ENCODE data around the gene DBH.

DBH gene

GRCh38 chr9:133612051-133612450, 24.1 kb upstream of the DBH start:
- no peak overlapping the region for H3K4me3 ChIP-seq (ENCODE audit: low read depth, low read length)
- DNase-seq (ENCODE audit: low read depth, low spot score), result no peak
- TF ChIP-seq CTCF (IDR thresholded peaks at IDR 0.05; ENCODE audit: low read depth, low read length), result no peak
- in situ Hi-C loops (cut with HindIII; ENCODE audit: low sequenced_read_pairs), result no loop called here

DNA sequence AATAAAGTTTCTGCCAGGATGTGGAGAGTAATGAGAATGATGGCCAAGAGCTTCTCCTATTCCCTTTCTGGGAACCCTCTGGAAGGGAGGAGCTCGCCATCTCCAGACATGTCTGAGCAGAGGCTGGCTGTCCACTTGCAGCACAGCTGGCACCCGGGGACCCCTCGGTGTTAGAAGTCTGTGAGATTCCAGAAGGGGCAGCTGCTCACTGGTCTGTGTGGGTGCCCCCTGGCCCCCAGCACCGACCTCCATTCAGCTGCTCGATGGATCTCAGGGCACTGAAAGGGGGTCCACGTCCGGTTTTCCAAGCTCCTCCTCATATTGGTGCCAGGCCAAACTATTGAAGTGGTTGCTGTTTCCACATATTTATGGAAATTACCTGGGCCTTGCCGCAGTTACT, 23.3 kb upstream of the DBH start:
- no peak for DNase-seq (ENCODE audit: low read depth, low spot score)
- H3K4me3 ChIP-seq (ENCODE audit: low read depth, low read length), result no peak overlapping the region
- TF ChIP-seq CTCF (IDR thresholded peaks at IDR 0.05; ENCODE audit: low read depth, low read length), result no peak
- in situ Hi-C loops (cut with HindIII; ENCODE audit: low sequenced_read_pairs), result no loop called here

- H3K4me3 ChIP-seq (ENCODE audit: low read depth, low read length), result no peak overlapping the region
- no peak for DNase-seq (ENCODE audit: low read depth, low spot score)
- no peak for TF ChIP-seq CTCF (IDR thresholded peaks at IDR 0.05; ENCODE audit: low read depth, low read length)
- in situ Hi-C loops (cut with HindIII; ENCODE audit: low sequenced_read_pairs), result no loop called here
Measured at GRCh38 chr9:133613432-133613831, 22.7 kb upstream of the DBH start.

DNA sequence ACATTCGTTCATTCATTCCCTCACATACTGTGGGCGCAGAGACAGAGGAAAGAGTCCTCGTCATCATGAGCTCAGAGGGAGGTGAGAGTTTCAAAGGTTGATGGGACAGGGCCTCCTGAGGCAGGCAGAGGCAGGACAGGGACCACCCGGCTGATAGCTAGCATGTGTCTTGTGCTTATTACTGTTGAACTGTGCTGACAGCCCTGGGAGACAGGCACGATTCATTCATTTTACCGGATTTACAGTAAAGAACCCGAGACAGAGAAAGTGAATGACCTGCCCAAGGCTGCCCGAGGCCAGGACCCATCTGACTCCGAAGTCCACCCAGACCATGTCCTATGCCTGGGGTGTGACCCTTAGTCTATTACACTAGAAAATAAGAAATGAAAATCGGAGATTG, 22.1 kb upstream of the DBH start:
- TF ChIP-seq CTCF (IDR thresholded peaks at IDR 0.05; ENCODE audit: low read depth, low read length), result no peak
- no peak overlapping the region for H3K4me3 ChIP-seq (ENCODE audit: low read depth, low read length)
- DNase-seq (ENCODE audit: low read depth, low spot score), result no peak
- in situ Hi-C loops (cut with HindIII; ENCODE audit: low sequenced_read_pairs), result no loop called here

- TF ChIP-seq CTCF (IDR thresholded peaks at IDR 0.05; ENCODE audit: low read depth, low read length), result no peak
- H3K4me3 ChIP-seq (ENCODE audit: low read depth, low read length), result no peak overlapping the region
- in situ Hi-C loops (cut with HindIII; ENCODE audit: low sequenced_read_pairs), result no loop called here
- no peak for DNase-seq (ENCODE audit: low read depth, low spot score)
Measured at GRCh38 chr9:133614678-133615077, 21.5 kb upstream of the DBH start.

- in situ Hi-C loops (cut with HindIII; ENCODE audit: low sequenced_read_pairs), result no loop called here
- TF ChIP-seq CTCF (IDR thresholded peaks at IDR 0.05; ENCODE audit: low read depth, low read length), result no peak
- no peak for DNase-seq (ENCODE audit: low read depth, low spot score)
- H3K4me3 ChIP-seq (ENCODE audit: low read depth, low read length), result no peak overlapping the region
Measured at GRCh38 chr9:133615186-133615585, 21.0 kb upstream of the DBH start.

DNA sequence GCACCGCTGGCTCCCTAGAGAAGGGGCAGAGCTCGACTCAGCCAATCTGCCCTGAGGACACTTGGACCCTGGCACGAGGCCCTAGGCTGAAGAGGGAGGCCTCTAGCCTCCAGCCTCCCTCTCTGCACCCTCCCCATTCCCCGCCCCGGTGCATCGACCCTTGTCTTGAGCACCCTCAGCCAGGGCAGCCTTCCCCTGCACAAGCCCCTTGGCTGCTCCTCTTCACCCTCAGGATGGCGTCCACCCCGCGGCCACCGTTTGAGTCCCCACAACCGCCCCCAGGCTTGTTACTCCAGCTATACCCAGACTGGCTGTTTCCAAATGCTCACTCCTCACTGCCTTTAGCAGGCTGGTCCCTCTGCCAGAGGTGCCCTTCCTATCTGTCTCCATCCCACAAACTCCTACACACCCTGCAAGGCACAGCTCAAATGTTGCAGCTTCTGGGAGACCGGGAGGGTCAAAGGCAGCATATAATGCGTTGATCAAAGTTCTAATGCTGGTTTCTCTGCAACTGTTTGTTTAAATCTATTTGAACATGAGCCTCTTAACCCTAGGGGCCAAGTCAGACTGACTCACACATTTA, 20.5 kb upstream of the DBH start:
- DNase-seq (ENCODE audit: low read depth, low spot score), result no peak
- no peak for TF ChIP-seq CTCF (IDR thresholded peaks at IDR 0.05; ENCODE audit: low read depth, low read length)
- in situ Hi-C loops (cut with HindIII; ENCODE audit: low sequenced_read_pairs), result no loop called here
- H3K4me3 ChIP-seq (ENCODE audit: low read depth, low read length), result no peak overlapping the region
